ENCODE measurements around the gene NOTUM. TPM values are rescaled to one million over a fixed set of nuclear protein-coding genes. Genes with fewer than 3 reads are reported as not detected.

The NOTUM gene
- total and polyA plus RNA-seq, 2 experiments from 2014 or later = 0.29 to 1.6 TPM

GRCh38 chr17:81913394-81914102, 47.4 kb downstream of the NOTUM start:
- H3K36me3 ChIP-seq (ENCODE audit: insufficient read depth) = no peaks in the 10 kb centered on the region
- DNase-seq (ENCODE audit: low spot score) (no peak), ATAC-seq (no peak)
- no peak overlapping the region for H2AFZ ChIP-seq
- Mint-ChIP-seq H3K9me3 (no peaks in the 10 kb centered on the region), H3K4me3 (no peak overlapping the region; the same call in 2 of the 3 replicates), H3K27ac (no peak overlapping the region), H3K36me3 (ENCODE audit: low read depth) (peaks cover 39% of the 10 kb centered on the region), H3K4me1 (peaks cover 13% of the 10 kb centered on the region), H3K27me3 (ENCODE audit: insufficient read depth, low read depth, poor library complexity) (peaks cover 28% of the 10 kb centered on the region)
- H4K20me1 ChIP-seq (replicated peaks; ENCODE audit: insufficient read depth) = peaks cover 9% of the 10 kb centered on the region
- no peak overlapping the region for H3K4me3 ChIP-seq
- H3K27ac ChIP-seq (ENCODE audit: low read depth) = no peak overlapping the region
- peaks cover 41% of the 10 kb centered on the region for H3F3A ChIP-seq (replicated peaks; ENCODE audit: low read depth)
- H3K4me2 ChIP-seq = no peak overlapping the region
- H3K9me2 ChIP-seq (ENCODE audit: insufficient read depth) = no peaks in the 10 kb centered on the region
- peaks cover 19% of the 10 kb centered on the region for H3K79me2 ChIP-seq (replicated peaks; ENCODE audit: insufficient read depth)
- TF ChIP-seq NANOG (IDR thresholded peaks at IDR 0.05; ENCODE audit: borderline replicate concordance) (no peak), CREB1 (CRISPR knock-in tag; IDR thresholded peaks at IDR 0.05; ENCODE audit: low read depth) (no peak), ZNF331 (CRISPR knock-in tag; IDR thresholded peaks at IDR 0.05; ENCODE audit: low read depth) (no peak), JUNB (IDR thresholded peaks at IDR 0.05; ENCODE audit: unreplicated experiment) (no peak), POLR2AphosphoS5 (IDR thresholded peaks at IDR 0.05; ENCODE audit: low read depth) (no peak), ZNF114 (CRISPR knock-in tag; IDR thresholded peaks at IDR 0.05) (no peak), EZH2 (IDR thresholded peaks at IDR 0.05; ENCODE audit: low read depth, unreplicated experiment) (no peak), EZH2phosphoT487 (IDR thresholded peaks at IDR 0.05; ENCODE audit: unreplicated experiment) (no peak), STAT1 (IDR thresholded peaks at IDR 0.05; ENCODE audit: unreplicated experiment) (no peak)
- TF ChIP-seq, protein P1, sequence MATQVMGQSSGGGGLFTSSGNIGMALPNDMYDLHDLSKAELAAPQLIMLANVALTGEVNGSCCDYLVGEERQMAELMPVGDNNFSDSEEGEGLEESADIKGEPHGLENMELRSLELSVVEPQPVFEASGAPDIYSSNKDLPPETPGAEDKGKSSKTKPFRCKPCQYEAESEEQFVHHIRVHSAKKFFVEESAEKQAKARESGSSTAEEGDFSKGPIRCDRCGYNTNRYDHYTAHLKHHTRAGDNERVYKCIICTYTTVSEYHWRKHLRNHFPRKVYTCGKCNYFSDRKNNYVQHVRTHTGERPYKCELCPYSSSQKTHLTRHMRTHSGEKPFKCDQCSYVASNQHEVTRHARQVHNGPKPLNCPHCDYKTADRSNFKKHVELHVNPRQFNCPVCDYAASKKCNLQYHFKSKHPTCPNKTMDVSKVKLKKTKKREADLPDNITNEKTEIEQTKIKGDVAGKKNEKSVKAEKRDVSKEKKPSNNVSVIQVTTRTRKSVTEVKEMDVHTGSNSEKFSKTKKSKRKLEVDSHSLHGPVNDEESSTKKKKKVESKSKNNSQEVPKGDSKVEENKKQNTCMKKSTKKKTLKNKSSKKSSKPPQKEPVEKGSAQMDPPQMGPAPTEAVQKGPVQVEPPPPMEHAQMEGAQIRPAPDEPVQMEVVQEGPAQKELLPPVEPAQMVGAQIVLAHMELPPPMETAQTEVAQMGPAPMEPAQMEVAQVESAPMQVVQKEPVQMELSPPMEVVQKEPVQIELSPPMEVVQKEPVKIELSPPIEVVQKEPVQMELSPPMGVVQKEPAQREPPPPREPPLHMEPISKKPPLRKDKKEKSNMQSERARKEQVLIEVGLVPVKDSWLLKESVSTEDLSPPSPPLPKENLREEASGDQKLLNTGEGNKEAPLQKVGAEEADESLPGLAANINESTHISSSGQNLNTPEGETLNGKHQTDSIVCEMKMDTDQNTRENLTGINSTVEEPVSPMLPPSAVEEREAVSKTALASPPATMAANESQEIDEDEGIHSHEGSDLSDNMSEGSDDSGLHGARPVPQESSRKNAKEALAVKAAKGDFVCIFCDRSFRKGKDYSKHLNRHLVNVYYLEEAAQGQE (IDR thresholded peaks at IDR 0.05; ENCODE audit: unreplicated experiment) = no peak
- TF ChIP-seq, protein P2, sequence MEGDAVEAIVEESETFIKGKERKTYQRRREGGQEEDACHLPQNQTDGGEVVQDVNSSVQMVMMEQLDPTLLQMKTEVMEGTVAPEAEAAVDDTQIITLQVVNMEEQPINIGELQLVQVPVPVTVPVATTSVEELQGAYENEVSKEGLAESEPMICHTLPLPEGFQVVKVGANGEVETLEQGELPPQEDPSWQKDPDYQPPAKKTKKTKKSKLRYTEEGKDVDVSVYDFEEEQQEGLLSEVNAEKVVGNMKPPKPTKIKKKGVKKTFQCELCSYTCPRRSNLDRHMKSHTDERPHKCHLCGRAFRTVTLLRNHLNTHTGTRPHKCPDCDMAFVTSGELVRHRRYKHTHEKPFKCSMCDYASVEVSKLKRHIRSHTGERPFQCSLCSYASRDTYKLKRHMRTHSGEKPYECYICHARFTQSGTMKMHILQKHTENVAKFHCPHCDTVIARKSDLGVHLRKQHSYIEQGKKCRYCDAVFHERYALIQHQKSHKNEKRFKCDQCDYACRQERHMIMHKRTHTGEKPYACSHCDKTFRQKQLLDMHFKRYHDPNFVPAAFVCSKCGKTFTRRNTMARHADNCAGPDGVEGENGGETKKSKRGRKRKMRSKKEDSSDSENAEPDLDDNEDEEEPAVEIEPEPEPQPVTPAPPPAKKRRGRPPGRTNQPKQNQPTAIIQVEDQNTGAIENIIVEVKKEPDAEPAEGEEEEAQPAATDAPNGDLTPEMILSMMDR (conservative IDR thresholded peaks at IDR 0.05; ENCODE audit: low read depth in 2 of 2) = no peak
- TF ChIP-seq, protein P3, sequence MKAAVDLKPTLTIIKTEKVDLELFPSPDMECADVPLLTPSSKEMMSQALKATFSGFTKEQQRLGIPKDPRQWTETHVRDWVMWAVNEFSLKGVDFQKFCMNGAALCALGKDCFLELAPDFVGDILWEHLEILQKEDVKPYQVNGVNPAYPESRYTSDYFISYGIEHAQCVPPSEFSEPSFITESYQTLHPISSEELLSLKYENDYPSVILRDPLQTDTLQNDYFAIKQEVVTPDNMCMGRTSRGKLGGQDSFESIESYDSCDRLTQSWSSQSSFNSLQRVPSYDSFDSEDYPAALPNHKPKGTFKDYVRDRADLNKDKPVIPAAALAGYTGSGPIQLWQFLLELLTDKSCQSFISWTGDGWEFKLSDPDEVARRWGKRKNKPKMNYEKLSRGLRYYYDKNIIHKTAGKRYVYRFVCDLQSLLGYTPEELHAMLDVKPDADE (IDR thresholded peaks at IDR 0.05) = no peak
- TF ChIP-seq, protein P4, sequence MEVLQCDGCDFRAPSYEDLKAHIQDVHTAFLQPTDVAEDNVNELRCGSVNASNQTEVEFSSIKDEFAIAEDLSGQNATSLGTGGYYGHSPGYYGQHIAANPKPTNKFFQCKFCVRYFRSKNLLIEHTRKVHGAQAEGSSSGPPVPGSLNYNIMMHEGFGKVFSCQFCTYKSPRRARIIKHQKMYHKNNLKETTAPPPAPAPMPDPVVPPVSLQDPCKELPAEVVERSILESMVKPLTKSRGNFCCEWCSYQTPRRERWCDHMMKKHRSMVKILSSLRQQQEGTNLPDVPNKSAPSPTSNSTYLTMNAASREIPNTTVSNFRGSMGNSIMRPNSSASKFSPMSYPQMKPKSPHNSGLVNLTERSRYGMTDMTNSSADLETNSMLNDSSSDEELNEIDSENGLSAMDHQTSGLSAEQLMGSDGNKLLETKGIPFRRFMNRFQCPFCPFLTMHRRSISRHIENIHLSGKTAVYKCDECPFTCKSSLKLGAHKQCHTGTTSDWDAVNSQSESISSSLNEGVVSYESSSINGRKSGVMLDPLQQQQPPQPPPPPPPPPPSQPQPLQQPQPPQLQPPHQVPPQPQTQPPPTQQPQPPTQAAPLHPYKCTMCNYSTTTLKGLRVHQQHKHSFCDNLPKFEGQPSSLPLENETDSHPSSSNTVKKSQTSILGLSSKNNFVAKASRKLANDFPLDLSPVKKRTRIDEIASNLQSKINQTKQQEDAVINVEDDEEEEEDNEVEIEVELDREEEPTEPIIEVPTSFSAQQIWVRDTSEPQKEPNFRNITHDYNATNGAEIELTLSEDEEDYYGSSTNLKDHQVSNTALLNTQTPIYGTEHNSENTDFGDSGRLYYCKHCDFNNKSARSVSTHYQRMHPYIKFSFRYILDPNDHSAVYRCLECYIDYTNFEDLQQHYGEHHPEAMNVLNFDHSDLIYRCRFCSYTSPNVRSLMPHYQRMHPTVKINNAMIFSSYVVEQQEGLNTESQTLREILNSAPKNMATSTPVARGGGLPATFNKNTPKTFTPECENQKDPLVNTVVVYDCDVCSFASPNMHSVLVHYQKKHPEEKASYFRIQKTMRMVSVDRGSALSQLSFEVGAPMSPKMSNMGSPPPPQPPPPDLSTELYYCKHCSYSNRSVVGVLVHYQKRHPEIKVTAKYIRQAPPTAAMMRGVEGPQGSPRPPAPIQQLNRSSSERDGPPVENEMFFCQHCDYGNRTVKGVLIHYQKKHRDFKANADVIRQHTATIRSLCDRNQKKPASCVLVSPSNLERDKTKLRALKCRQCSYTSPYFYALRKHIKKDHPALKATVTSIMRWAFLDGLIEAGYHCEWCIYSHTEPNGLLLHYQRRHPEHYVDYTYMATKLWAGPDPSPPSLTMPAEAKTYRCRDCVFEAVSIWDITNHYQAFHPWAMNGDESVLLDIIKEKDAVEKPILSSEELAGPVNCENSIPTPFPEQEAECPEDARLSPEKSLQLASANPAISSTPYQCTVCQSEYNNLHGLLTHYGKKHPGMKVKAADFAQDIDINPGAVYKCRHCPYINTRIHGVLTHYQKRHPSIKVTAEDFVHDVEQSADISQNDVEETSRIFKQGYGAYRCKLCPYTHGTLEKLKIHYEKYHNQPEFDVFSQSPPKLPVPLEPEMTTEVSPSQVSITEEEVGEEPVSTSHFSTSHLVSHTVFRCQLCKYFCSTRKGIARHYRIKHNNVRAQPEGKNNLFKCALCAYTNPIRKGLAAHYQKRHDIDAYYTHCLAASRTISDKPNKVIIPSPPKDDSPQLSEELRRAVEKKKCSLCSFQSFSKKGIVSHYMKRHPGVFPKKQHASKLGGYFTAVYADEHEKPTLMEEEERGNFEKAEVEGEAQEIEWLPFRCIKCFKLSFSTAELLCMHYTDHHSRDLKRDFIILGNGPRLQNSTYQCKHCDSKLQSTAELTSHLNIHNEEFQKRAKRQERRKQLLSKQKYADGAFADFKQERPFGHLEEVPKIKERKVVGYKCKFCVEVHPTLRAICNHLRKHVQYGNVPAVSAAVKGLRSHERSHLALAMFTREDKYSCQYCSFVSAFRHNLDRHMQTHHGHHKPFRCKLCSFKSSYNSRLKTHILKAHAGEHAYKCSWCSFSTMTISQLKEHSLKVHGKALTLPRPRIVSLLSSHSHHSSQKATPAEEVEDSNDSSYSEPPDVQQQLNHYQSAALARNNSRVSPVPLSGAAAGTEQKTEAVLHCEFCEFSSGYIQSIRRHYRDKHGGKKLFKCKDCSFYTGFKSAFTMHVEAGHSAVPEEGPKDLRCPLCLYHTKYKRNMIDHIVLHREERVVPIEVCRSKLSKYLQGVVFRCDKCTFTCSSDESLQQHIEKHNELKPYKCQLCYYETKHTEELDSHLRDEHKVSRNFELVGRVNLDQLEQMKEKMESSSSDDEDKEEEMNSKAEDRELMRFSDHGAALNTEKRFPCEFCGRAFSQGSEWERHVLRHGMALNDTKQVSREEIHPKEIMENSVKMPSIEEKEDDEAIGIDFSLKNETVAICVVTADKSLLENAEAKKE (CRISPR knock-in tag; IDR thresholded peaks at IDR 0.05) = no peak
- H3K4me1 ChIP-seq (ENCODE audit: insufficient read depth) = peaks cover 17% of the 10 kb centered on the region
- H3K27me3 ChIP-seq (ENCODE audit: insufficient read depth) = no peaks in the 10 kb centered on the region

Data from GM23338 (cell line).